Ishikawa (cell line): ENCODE data around the gene TNS1.

Source experiments
- CEBPB ChIP-seq: IDR thresholded peaks from 2 replicates; pipeline ENCODE4 v1.6.1; 2012
- CREB1 ChIP-seq: IDR thresholded peaks from 2 replicates; pipeline ENCODE4 v1.6.1; 2012; ENCODE audit warnings: low read depth
- EGR1 ChIP-seq: IDR thresholded peaks from 2 replicates; pipeline ENCODE4 v1.6.1; 2012
- EP300 ChIP-seq: IDR thresholded peaks from 2 replicates; pipeline ENCODE4 v1.6.1; 2012; ENCODE audit warnings: borderline replicate concordance
- FOXM1 ChIP-seq: IDR thresholded peaks from 2 replicates; pipeline ENCODE4 v1.6.1; 2012; ENCODE audit warnings: low read depth, borderline replicate concordance
- NFIC ChIP-seq: IDR thresholded peaks from 2 replicates; pipeline ENCODE4 v1.6.1; 2012
- RAD21 ChIP-seq: IDR thresholded peaks from 2 replicates; pipeline ENCODE4 v1.6.1; 2012; ENCODE audit warnings: low read depth
- TAF1 ChIP-seq: IDR thresholded peaks from 2 replicates; pipeline ENCODE4 v1.6.1; 2012; ENCODE audit warnings: low read depth, mild to moderate bottlenecking
- TCF12 ChIP-seq: IDR thresholded peaks from 2 replicates; pipeline ENCODE4 v1.6.1; 2012; ENCODE audit warnings: low read depth
- TEAD4 ChIP-seq: IDR thresholded peaks from 2 replicates; pipeline ENCODE4 v1.6.1; 2012
- YY1 ChIP-seq: IDR thresholded peaks from 2 replicates; pipeline ENCODE4 v1.6.1; 2012; ENCODE audit warnings: low read depth
- ZBTB7A ChIP-seq: IDR thresholded peaks from 2 replicates; pipeline ENCODE4 v1.6.1; 2012; ENCODE audit warnings: low read depth
- TF ChIP-seq, protein P1 (sequence below): IDR thresholded peaks from 2 replicates; pipeline ENCODE4 v1.6.1; 2012
- TF ChIP-seq, protein P2 (sequence below): IDR thresholded peaks from 2 replicates; pipeline ENCODE4 v1.6.1; 2012; ENCODE audit warnings: low read depth, mild to moderate bottlenecking
- TF ChIP-seq, protein P3 (sequence below): IDR thresholded peaks from 2 replicates; pipeline ENCODE4 v1.6.1; 2012

Gene TNS1

DNA sequence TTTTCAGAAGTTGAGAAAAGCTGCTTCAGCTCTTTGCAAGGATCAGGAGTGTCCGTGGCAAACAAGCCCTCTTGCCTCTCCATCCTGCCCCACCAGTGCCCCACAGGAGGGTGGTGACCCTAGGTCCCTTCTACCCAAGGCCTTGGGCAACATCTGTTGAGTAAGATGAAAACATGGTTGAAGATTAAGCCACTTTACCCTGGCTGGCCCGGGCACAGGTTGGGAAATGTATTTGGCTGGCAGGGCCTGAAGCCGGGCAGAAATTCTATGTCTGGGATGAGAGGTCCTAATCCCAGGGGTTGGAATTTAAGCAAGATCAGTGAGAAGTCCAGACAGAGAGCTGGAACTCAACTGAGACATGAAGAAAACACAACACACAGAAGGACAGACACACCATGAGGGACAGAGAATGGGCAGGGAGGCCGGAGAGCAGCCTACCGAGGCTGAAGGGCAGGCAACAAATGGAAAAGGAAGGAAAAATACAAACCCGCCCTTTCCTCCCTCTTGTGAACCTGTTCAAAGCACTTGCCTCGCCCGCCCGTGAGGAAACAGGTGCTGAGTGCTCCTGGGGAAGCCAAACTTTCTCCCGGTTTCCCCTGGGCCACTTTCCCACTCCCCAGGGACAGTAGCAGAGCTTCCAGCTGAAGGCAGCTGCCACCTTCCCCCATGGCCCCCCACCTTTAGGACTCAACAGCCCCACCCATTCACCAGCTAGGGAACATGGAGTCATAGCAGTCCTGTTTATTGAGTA, 86.1 kb downstream of the TNS1 start:
- TF ChIP-seq YY1 (no peak), NFIC (no peak), FOXM1 (no peak), RAD21 (no peak), CEBPB (no peak), EP300 (no peak), TCF12 (no peak), TEAD4 (no peak)
- TF ChIP-seq, protein P1, sequence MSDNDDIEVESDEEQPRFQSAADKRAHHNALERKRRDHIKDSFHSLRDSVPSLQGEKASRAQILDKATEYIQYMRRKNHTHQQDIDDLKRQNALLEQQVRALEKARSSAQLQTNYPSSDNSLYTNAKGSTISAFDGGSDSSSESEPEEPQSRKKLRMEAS, result no peak
- TF ChIP-seq, protein P2, sequence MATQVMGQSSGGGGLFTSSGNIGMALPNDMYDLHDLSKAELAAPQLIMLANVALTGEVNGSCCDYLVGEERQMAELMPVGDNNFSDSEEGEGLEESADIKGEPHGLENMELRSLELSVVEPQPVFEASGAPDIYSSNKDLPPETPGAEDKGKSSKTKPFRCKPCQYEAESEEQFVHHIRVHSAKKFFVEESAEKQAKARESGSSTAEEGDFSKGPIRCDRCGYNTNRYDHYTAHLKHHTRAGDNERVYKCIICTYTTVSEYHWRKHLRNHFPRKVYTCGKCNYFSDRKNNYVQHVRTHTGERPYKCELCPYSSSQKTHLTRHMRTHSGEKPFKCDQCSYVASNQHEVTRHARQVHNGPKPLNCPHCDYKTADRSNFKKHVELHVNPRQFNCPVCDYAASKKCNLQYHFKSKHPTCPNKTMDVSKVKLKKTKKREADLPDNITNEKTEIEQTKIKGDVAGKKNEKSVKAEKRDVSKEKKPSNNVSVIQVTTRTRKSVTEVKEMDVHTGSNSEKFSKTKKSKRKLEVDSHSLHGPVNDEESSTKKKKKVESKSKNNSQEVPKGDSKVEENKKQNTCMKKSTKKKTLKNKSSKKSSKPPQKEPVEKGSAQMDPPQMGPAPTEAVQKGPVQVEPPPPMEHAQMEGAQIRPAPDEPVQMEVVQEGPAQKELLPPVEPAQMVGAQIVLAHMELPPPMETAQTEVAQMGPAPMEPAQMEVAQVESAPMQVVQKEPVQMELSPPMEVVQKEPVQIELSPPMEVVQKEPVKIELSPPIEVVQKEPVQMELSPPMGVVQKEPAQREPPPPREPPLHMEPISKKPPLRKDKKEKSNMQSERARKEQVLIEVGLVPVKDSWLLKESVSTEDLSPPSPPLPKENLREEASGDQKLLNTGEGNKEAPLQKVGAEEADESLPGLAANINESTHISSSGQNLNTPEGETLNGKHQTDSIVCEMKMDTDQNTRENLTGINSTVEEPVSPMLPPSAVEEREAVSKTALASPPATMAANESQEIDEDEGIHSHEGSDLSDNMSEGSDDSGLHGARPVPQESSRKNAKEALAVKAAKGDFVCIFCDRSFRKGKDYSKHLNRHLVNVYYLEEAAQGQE, result no peak

DNA sequence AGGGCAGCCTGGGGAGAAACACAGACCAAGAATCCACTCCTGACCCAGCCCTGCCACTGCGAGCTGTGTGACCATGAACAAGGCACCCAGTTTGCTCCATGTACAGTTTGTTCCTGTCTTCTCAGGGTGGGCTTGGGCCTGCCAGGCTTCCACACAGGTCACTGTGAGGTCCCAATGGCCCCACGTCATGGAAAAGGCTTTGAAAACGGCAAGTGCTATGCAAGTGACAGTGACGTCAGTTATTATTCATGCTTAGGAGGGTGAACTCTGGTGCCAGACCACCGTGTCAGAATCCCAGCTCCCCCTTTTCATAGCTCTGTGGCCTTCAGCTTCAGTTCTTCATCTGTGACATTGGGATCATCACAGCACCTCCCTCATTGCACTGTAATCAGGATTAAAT, 87.1 kb downstream of the TNS1 start:
- TF ChIP-seq, protein P2, result no peak
- TF ChIP-seq, protein P1, result no peak
- TF ChIP-seq CREB1, result no peak
- no peak for TF ChIP-seq NFIC
- no peak for TF ChIP-seq EGR1
- no peak for TF ChIP-seq TCF12
- no peak for TF ChIP-seq YY1
- no peak for TF ChIP-seq EP300
- TF ChIP-seq RAD21, result no peak
- no peak for TF ChIP-seq CEBPB
- TF ChIP-seq, protein P3, sequence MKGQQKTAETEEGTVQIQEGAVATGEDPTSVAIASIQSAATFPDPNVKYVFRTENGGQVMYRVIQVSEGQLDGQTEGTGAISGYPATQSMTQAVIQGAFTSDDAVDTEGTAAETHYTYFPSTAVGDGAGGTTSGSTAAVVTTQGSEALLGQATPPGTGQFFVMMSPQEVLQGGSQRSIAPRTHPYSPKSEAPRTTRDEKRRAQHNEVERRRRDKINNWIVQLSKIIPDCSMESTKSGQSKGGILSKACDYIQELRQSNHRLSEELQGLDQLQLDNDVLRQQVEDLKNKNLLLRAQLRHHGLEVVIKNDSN, result no peak

DNA sequence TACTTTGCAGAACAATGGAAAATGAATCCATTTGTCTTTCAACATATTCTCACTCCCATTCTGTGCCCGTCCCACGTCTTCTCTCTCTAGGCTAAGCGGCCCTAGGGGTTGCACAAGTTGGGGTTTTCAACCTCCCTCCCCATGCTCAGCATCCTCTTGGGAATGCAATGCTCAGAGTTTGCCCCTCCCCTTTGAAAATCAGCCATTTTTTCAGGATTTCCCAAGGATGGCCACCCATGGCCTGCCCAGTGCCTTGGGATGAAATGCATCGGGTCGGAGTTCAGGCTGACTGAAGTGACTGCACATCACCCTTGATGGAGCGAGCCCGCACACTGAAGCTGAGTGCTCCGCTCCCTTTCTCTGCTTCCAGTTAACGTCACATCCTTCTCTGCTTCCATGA, 87.9 kb downstream of the TNS1 start:
- no peak for TF ChIP-seq CREB1
- TF ChIP-seq, protein P2, result no peak
- TF ChIP-seq YY1, result no peak
- TF ChIP-seq EP300, result no peak
- TF ChIP-seq FOXM1, result no peak
- no peak for TF ChIP-seq EGR1
- TF ChIP-seq, protein P1, result no peak
- no peak for TF ChIP-seq CEBPB
- TF ChIP-seq TEAD4, result no peak
- TF ChIP-seq RAD21, result no peak

DNA sequence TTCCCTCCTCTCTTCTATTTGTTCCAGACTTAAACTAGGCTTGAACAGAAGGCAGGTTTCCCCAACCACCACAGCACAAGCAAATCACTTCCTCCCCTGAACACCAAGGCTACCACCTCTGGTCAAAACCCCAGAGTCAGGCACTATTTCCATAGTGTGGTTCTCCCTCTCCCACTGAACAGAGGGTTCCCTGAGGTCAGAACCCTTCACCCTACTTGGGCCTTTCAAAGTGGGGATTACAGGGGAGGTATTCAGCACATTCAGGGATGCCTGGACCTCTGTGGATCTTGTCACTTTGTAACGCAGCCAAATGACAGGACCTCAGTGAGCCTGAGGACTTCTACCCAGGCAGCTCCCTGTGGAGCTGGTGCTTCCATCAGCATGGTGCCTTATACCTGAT, 88.7 kb downstream of the TNS1 start:
- TF ChIP-seq YY1 (no peak), RAD21 (no peak), TCF12 (no peak), TEAD4 (no peak), CEBPB (no peak), CREB1 (no peak), EP300 (no peak), ZBTB7A (no peak), NFIC (no peak), TAF1 (no peak), FOXM1 (no peak), EGR1 (no peak)
- TF ChIP-seq, protein P3, result no peak
- TF ChIP-seq, protein P2, result no peak
- TF ChIP-seq, protein P1, result no peak
